ENCODE measurements around the gene HSFX3. TPM values are rescaled to one million over a fixed set of nuclear protein-coding genes. Genes with fewer than 3 reads are reported as not detected.
A peak's percentile ranks its signal among the peaks of the same experiment; 100 is the strongest.
"Not testable (repeated sequence)": the region's sequence is repeated elsewhere in the genome, so short reads cannot be mapped to it uniquely, and the experiment has no call there.

The HSFX3 gene
- total and polyA plus RNA-seq, 2 donors (not counting 1 experiment from before 2014, with no cell fraction given) = not detected

GRCh38 chrX:149525389-149525788 lies 24.3 kb downstream of the HSFX3 start:
- H3K9ac ChIP-seq (ENCODE audit: insufficient read depth, low read length); H4K20me1 ChIP-seq (ENCODE audit: control insufficient read depth, extremely low read depth, insufficient read depth, low read length); H3K9me3 ChIP-seq (ENCODE audit: control insufficient read depth, insufficient read depth, low read depth, low read length); H3K4me3 ChIP-seq (replicated peaks in 1 of 4; ENCODE audit: control extremely low read depth in 1 of 4, insufficient read depth in 1 of 4, low read depth in 3 of 4, low read length in 4 of 4); H3K79me2 ChIP-seq (ENCODE audit: control insufficient read depth, insufficient read depth, low read length); H3K36me3 ChIP-seq (ENCODE audit: control insufficient read depth, insufficient read depth, low read length); H3K27me3 ChIP-seq (ENCODE audit: control insufficient read depth, insufficient read depth, low read length); H2AFZ ChIP-seq (ENCODE audit: low read length); H3K27ac ChIP-seq (ENCODE audit: insufficient read depth, low read length); H3K4me1 ChIP-seq (ENCODE audit: control insufficient read depth, extremely low read depth, insufficient read depth, low read length); H3K4me2 ChIP-seq (ENCODE audit: extremely low read depth, insufficient read depth, low read length): not testable (repeated sequence)
- peak; percentile 55 to 73 for DNase-seq (ENCODE audit: low read depth in 2 of 2)

DNA sequence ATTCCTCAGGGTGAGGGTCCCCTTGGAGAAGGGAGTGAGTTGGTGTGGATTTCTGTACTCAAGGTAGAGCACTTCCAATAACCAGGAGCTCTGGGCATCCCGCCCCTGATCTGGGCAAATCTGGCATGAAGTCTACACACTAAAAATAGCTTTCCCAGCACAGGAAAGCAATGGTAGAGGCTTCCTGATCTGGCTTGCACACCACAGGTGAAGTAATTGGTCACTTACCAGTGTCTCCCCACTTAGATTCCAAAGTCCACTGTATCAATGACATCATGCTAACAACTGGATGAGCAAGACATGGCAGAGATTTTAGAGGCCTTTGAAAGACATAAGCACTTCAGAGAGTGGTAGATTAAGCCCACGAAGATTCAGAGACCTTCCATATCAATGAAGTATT lies 26.8 kb downstream of the HSFX3 start:
- H3K79me2 ChIP-seq (ENCODE audit: control insufficient read depth, insufficient read depth, low read length) = no peaks in the 10 kb centered on the region
- no peaks in the 10 kb centered on the region for H4K20me1 ChIP-seq (ENCODE audit: control insufficient read depth, extremely low read depth, insufficient read depth, low read length)
- no peaks in the 10 kb centered on the region for H3K27me3 ChIP-seq (ENCODE audit: control insufficient read depth, insufficient read depth, low read length)
- no peak overlapping the region for H3K4me3 ChIP-seq (replicated peaks in 1 of 4; ENCODE audit: control extremely low read depth in 1 of 4, insufficient read depth in 1 of 4, low read depth in 3 of 4, low read length in 4 of 4)
- no peak overlapping the region for H3K4me2 ChIP-seq (ENCODE audit: extremely low read depth, insufficient read depth, low read length)
- no peak overlapping the region for H3K27ac ChIP-seq (ENCODE audit: insufficient read depth, low read length)
- H3K9ac ChIP-seq (ENCODE audit: insufficient read depth, low read length) = no peak overlapping the region
- H3K9me3 ChIP-seq (ENCODE audit: control insufficient read depth, insufficient read depth, low read depth, low read length) = no peaks in the 10 kb centered on the region
- H3K4me1 ChIP-seq (ENCODE audit: control insufficient read depth, extremely low read depth, insufficient read depth, low read length) = no peaks in the 10 kb centered on the region
- H3K36me3 ChIP-seq (ENCODE audit: control insufficient read depth, insufficient read depth, low read length) = no peaks in the 10 kb centered on the region
- DNase-seq (ENCODE audit: low read depth in 2 of 2) = no peak
- TF ChIP-seq EZH2 (IDR thresholded peaks at IDR 0.05; ENCODE audit: low read length, missing control alignments) = no peak
- TF ChIP-seq, protein P1, sequence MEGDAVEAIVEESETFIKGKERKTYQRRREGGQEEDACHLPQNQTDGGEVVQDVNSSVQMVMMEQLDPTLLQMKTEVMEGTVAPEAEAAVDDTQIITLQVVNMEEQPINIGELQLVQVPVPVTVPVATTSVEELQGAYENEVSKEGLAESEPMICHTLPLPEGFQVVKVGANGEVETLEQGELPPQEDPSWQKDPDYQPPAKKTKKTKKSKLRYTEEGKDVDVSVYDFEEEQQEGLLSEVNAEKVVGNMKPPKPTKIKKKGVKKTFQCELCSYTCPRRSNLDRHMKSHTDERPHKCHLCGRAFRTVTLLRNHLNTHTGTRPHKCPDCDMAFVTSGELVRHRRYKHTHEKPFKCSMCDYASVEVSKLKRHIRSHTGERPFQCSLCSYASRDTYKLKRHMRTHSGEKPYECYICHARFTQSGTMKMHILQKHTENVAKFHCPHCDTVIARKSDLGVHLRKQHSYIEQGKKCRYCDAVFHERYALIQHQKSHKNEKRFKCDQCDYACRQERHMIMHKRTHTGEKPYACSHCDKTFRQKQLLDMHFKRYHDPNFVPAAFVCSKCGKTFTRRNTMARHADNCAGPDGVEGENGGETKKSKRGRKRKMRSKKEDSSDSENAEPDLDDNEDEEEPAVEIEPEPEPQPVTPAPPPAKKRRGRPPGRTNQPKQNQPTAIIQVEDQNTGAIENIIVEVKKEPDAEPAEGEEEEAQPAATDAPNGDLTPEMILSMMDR (conservative IDR thresholded peaks at IDR 0.05 in 1 of 2, IDR thresholded peaks at IDR 0.05 in 1 of 2; ENCODE audit: low read depth in 1 of 2, low read length in 2 of 2) = no peak
- H2AFZ ChIP-seq (ENCODE audit: low read length) = no peak overlapping the region

DNA sequence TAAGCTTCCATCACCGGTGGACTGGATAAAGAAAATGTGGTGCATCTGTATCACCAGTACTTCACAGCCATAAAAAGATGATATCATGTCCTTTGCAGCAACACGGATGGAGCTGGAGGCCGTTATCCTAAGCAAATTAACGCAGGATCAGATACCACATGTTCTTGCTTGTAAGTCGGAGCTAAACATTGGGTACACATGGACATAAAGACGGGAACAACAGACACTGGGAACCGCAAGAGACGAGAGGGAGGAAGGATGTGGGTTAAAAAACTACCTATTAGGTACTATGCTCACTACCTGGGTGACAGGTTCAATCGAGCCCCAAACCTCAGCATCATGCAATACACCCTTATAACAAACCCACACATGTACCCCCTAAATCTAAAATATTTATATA lies 28.3 kb downstream of the HSFX3 start:
- H3K27me3 ChIP-seq (ENCODE audit: control insufficient read depth, insufficient read depth, low read length) = no peaks in the 10 kb centered on the region
- H3K79me2 ChIP-seq (ENCODE audit: control insufficient read depth, insufficient read depth, low read length) = no peaks in the 10 kb centered on the region
- H3K4me3 ChIP-seq (replicated peaks in 1 of 4; ENCODE audit: control extremely low read depth in 1 of 4, insufficient read depth in 1 of 4, low read depth in 3 of 4, low read length in 4 of 4) = no peak overlapping the region
- H2AFZ ChIP-seq (ENCODE audit: low read length) = no peak overlapping the region
- H3K9me3 ChIP-seq (ENCODE audit: control insufficient read depth, insufficient read depth, low read depth, low read length) = no peaks in the 10 kb centered on the region
- no peaks in the 10 kb centered on the region for H3K36me3 ChIP-seq (ENCODE audit: control insufficient read depth, insufficient read depth, low read length)
- H3K4me2 ChIP-seq (ENCODE audit: extremely low read depth, insufficient read depth, low read length) = no peak overlapping the region
- no peaks in the 10 kb centered on the region for H4K20me1 ChIP-seq (ENCODE audit: control insufficient read depth, extremely low read depth, insufficient read depth, low read length)
- no peak overlapping the region for H3K27ac ChIP-seq (ENCODE audit: insufficient read depth, low read length)
- TF ChIP-seq EZH2 (IDR thresholded peaks at IDR 0.05; ENCODE audit: low read length, missing control alignments) = no peak
- TF ChIP-seq, protein P1 (conservative IDR thresholded peaks at IDR 0.05 in 1 of 2, IDR thresholded peaks at IDR 0.05 in 1 of 2; ENCODE audit: low read depth in 1 of 2, low read length in 2 of 2) = no peak
- DNase-seq (ENCODE audit: low read depth in 2 of 2) = no peak
- H3K9ac ChIP-seq (ENCODE audit: insufficient read depth, low read length) = no peak overlapping the region
- no peaks in the 10 kb centered on the region for H3K4me1 ChIP-seq (ENCODE audit: control insufficient read depth, extremely low read depth, insufficient read depth, low read length)

GRCh38 chrX:149520636-149521277 lies 29.0 kb downstream of the HSFX3 start:
- not testable (repeated sequence) for H4K20me1 ChIP-seq (ENCODE audit: control insufficient read depth, extremely low read depth, insufficient read depth, low read length); H3K27me3 ChIP-seq (ENCODE audit: control insufficient read depth, insufficient read depth, low read length); H3K4me3 ChIP-seq (replicated peaks in 1 of 4; ENCODE audit: control extremely low read depth in 1 of 4, insufficient read depth in 1 of 4, low read depth in 3 of 4, low read length in 4 of 4); H3K9ac ChIP-seq (ENCODE audit: insufficient read depth, low read length); H3K79me2 ChIP-seq (ENCODE audit: control insufficient read depth, insufficient read depth, low read length); H3K9me3 ChIP-seq (ENCODE audit: control insufficient read depth, insufficient read depth, low read depth, low read length); H3K4me2 ChIP-seq (ENCODE audit: extremely low read depth, insufficient read depth, low read length); H3K36me3 ChIP-seq (ENCODE audit: control insufficient read depth, insufficient read depth, low read length); H3K4me1 ChIP-seq (ENCODE audit: control insufficient read depth, extremely low read depth, insufficient read depth, low read length); H3K27ac ChIP-seq (ENCODE audit: insufficient read depth, low read length); H2AFZ ChIP-seq (ENCODE audit: low read length)
- peak in 1 of 2 donors; percentile 41 for DNase-seq (ENCODE audit: low read depth in 2 of 2)

All from fibroblast of lung (primary cell).